GM21423 (cell line): ENCODE data around the gene PHF14.

ENCODE experiments used
- ATAC-seq: cut with Tn5 transposase; IDR thresholded peaks from one replicate; pipeline ENCODE4 v1.9.1; 2021; ENCODE audit warnings: mild to moderate bottlenecking, moderate library complexity; ENCODE audit not compliant: unreplicated experiment

The PHF14 gene

GRCh38 chr7:11171569-11172192, 198.0 kb downstream of the PHF14 start:
- ATAC-seq = no peak

GRCh38 chr7:11172835-11173234, 199.2 kb downstream of the PHF14 start:
- ATAC-seq = no peak

GRCh38 chr7:11175371-11175770, 201.7 kb downstream of the PHF14 start:
- no peak for ATAC-seq

DNA sequence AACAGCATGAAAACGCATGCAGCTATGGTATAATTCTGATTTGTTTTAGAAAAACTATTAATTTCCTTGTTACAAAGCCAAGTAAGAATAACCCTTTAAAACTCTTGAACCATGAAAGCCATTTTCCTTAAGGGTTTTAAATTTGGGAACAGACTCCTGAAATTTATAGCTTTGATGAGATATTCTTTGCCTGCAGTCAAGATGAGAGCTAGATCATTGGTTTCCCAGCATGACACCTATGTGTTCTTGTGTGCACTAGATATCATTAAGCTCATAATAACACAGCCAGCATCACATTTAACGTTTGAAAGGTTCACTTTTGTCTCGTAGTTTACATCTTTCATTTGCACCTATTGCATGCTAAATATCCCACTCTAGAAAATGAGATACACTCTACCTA, 202.2 kb downstream of the PHF14 start:
- no peak for ATAC-seq

DNA sequence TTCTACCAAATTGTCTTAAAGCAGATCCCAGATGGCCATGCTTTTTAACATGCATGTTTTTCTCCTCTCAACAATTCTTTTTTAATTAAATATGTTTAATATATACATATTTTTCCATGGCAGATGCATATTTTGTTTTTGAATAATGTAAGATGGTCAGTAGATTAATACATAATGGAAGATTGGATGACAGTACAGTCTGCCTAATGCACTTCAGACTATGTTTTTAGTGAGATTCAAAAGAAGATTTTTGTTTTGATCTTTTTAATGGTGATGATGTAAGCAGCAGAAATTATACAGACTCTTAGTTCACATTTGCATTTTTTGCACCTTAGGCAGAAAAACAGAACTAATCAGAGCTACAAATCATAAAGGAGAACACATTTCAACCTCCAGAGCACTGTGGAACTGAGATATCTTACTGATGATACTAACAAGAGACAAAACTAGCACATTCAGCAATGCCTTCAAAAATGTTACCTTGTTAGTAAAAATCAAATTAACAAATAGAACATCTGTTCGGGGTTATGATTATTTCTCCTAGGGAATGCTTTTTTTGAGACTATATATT, 203.4 kb downstream of the PHF14 start:
- ATAC-seq = no peak

GRCh38 chr7:11177793-11178192, 204.1 kb downstream of the PHF14 start:
- ATAC-seq = no peak

DNA sequence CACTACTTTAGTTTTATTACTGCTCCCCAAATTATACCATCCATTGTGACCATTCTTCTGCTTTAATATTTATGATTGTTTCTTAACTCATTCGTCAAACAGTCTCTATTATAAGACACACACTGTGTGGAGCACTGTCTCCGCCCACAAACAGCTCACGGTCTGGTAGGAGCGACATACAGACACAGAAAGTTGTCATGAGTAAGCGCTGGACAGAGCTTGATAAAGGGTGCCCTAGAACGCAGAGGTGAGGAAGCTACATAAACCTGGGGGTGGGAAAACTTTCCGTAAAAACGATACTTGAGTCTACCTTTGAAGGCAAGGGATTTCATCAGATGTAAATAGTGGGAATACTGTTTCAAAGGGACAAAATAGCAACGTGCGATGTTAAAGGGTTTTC, 207.9 kb downstream of the PHF14 start:
- no peak for ATAC-seq

- no peak for ATAC-seq
These were observed 209.1 kb downstream of the PHF14 start for GRCh38 chr7:11182736-11183135.

DNA sequence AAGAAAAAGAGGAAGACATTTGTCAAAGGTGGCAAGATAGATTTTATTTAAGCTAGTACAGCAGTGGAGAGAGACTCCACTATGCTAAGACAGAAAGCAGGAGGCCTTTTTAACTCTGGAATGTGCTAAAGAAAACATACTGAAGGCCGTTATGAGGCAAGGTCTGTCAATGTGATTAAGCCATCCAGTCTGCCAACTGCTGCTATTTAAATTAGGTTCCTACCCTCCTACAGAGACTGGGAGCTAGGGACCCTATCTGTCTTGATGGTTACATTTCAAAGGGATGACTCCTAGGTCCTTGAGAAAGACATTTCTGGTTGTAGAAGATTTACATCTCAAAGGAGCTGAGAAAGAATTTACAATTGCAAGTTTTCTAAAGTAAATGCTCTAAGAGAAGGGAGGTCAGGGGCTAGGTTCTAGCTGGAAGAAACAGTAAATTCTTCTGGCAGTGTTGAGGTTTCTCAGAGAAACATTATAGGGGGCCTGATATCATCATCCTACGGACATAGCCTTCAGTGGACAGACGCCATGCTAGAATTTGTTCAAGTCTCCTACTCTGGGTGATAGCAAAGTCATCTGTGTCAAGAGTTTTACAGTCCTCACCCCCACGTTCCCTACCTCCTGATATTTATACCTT, 211.6 kb downstream of the PHF14 start:
- no peak for ATAC-seq

- no peak for ATAC-seq
These were observed 215.0 kb downstream of the PHF14 start for GRCh38 chr7:11188529-11189310.

DNA sequence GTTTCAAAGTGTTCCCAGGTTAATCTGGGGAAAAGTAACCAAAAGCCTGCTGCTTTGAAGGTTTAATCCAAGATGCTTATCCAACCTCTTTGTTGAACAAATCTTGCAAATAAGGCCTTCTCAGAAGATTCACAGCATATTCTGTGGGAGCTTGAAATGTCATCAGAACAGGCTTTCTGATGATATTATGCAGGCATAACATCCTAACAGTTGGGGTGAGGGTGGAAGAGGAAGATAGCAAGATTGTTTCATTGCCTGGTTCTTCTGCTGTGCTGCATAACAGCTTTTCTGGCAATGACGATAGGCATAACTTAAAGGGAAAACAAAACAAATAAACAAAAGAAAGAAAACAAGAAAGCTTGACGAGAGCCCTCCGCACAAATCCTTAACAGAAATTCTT, 217.4 kb downstream of the PHF14 start:
- ATAC-seq = no peak

- no peak for ATAC-seq
These were observed 218.0 kb downstream of the PHF14 start for GRCh38 chr7:11191574-11192220.

- ATAC-seq = no peak
These were observed 218.8 kb downstream of the PHF14 start for GRCh38 chr7:11192506-11192905.

- no peak for ATAC-seq
These were observed 219.6 kb downstream of the PHF14 start for GRCh38 chr7:11193131-11193867.

- no peak for ATAC-seq
These were observed 220.2 kb downstream of the PHF14 start for GRCh38 chr7:11193888-11194287.

GRCh38 chr7:11194492-11194891, 220.8 kb downstream of the PHF14 start:
- no peak for ATAC-seq

GRCh38 chr7:11195502-11195901, 221.8 kb downstream of the PHF14 start:
- no peak for ATAC-seq

DNA sequence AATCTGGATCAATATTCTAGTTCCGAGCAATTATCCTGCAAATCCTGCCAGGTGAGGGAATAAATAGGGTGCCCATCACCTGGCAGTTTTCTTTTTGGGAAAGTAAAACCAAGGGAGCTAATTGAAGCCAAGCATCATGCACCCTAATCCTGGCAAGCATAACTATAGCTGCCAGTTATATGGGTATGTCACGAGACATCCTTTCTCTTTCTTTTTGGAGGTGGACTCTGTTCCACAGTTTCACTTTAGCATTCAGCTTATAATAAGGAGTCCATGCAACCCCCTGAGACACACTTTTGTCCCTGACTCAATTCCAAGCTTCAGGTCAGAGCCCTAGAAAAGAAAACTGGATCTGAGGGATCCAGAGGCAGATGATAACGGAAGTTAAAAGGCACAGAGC, 222.5 kb downstream of the PHF14 start:
- ATAC-seq = no peak

DNA sequence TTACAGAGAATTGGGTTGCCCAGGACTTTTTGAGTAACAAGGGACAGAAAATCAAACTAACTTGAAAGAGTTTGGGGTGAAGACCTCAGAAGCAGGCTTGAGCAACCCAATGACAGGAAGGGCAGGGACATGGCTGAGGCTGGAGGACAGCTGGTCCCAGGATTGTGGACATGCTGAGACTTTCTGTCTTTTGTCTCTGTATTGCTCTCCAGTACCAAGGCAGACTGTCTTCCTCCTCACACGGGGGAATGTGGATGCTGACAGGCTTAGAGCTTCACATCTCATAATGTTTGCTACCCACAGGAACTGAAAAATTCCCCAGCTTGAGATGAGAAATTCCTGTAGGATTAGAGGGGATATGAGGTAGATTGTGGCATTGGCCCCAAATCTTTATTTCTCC, 229.6 kb downstream of the PHF14 start:
- no peak for ATAC-seq

DNA sequence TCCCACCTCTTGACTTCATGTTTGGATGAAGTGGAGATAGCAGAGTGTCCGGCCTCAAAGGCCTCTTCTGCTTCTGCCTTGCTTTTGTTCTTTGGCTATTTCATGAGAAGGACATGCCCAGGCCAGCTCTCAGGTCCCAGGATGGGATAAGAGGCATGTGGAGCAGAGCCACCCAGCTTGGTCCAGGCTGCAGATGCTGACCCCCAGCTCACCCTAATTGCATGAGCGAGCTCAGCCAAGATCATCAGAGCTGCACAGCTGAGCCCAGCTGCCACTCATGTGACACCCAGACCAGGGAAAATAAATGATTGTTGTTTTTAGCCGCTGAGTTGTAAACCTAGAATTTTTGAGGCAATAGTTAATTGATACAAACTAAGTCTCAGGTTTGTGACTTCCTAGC, 230.0 kb downstream of the PHF14 start:
- ATAC-seq = no peak
